ENCODE results near the gene DTL.

DTL gene

DNA sequence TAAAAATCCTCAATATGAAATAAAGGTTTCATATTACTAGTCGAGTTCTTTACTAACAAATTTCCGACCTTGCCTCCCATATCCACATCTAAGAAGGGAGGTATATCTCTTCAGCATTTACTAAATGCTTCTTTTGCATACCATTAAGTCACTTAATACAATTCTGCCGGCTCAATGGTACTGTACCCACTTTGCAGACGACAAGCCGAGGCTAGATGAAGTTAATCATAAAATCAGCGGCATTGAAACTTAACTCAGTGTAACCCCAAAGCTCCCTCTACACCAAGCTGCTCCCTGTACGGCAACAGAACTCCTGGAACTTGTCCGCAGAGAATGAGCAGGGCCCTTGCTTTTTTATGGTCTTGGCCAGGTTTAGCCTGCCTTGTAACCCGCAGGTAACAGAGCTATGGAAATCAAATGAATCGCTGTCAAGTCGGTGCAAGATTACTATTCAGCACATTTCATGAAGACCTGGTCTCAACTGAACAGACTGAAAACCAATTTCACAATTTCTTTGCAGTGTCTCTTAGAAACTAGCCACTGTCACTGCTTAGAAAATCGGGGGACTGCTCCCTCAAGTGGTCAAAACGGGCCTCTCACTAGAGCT, 929 bp upstream of the DTL start:
- no peak for DNase-seq (ENCODE audit: low read depth, low spot score)
- H3K4me3 ChIP-seq (ENCODE audit: low read length): peak overlapping the region; percentile 99

DNA sequence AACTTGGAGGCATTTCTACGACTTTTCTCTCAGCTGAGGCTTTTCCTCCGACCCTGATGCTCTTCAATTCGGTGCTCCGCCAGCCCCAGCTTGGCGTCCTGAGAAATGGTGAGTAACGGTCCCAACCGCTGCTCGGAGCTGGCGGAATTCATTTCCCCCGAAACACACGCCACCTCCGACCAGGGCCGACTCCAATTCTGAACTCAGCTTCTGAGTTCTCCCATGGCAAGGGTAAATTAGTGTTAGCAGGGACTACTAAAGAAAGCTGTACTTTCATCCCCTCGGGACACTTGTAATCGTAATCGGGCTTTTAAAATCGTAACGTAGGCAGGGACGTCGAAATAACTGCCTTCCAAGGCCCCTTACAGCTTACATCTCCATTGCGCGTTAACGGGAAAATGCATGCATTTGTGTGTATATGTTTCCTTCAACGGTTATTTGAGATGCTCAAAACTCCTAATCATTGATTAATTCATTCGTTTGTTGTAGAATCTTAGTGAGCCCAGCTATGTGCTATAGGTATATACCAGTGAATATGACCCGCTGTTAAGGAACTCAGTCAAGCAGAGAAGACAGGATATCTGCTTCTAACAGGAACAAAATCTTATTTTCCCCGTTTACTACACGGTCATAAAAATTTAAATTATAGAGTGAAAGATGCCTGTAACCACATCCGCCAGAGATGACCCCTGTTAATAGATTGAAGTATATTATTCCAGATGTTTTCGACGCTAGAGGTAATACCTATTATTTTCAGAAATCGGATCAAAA, 472 bp downstream of the DTL start:
- DNase-seq (ENCODE audit: low read depth, low spot score): no peak
- peak overlapping the region; percentile 99 for H3K4me3 ChIP-seq (ENCODE audit: low read length)

DNA sequence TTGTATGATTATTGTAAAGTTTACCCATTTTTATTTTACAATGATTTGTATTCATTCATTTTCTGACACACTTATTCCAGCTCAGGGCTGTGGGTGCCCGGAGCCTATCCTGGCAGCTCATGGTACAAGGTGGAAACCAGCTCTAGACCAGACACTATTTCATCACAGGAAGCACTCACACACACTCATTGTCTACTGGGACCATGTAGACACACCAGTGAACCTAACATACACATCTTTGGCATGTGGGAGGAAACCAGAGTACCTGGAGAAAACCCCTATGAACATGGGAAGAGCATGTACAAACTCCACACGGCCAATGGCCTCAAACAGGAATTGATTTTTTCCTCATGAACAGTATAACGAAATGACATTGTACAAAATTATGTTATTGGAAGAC, 2.4 kb downstream of the DTL start:
- DNase-seq (ENCODE audit: low read depth, low spot score): no peak
- no peak overlapping the region for H3K4me3 ChIP-seq (ENCODE audit: low read length)

DNA sequence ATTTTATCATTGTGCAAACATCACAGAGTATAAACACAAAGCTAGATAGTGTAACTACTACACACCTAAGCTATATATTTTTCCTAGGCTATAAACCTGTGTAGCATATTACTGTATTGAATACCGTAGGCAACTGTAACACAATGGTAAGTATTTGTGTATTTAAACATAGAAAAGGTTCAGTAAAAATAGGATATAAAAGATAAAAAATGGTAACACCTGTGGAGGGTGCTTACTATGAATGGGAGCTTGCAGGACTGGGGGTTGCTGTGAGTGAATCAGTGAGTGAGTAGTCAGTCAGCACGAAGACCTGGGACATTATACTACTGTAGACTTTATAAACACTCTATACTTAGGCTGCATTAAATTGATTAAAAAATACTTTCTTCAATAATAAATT, 4.1 kb downstream of the DTL start:
- H3K4me3 ChIP-seq (ENCODE audit: low read length): no peak overlapping the region

DNA sequence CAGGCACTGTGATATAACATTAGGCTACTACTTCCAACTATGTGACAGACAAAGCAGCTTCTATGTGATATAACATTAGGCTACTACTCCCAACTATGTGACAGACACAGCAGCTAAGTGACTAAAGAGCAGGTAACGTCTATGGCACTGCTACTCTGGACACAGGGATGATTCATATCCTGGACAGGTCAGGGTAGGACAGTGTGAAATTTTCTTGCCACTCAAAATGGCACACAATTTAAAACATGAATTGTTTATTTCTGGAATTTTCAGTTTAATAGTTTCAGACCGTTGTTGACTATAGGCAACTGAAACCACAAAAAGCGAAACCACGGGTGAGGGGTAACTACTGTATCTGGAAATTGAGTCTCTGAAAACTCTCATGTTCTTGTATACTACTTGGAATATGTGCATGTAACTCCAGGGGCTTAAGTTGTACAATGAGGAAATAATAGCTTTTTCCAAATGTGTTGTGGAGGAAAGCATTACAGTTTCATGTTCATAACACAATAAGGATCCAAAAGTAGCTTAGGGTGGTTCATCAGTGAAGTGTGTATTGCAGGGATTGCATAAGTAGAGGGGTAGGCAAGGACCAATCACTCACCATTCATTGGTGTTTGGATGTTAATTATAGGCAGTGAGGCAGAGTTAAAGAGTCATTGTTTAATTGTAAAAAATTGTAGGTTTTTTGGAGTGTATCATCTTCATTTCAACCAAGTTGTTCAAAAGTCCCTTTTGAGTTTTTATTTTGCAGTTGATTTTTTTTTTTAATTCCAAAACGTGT, 5.3 kb downstream of the DTL start:
- peak overlapping the region; percentile 20 for H3K4me3 ChIP-seq (ENCODE audit: low read length)
- no peak for DNase-seq (ENCODE audit: low read depth, low spot score)

More for the DNA sequence above, 4.1 kb downstream of the DTL start:
- DNase-seq (ENCODE audit: low read depth, low spot score): no peak

DNA sequence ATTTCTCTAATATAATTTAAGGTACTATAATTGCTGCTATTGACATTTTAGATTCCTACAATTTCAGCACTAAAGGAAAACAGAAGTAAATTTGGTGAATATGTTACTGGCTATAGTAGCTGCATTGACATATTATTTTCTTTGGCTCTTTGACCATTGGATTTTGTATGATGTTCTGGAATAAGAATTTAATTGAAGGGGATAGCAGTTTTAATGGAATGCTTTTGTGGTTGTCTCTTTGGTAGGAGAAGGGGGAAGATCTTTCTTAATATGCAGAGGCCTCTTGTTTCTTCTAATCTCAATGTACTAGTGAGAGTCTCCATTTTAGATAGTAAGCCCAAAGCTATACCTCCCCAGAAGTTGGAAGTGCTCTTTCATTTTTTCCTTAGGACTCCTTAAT, 6.9 kb downstream of the DTL start:
- no peak for DNase-seq (ENCODE audit: low read depth, low spot score)
- H3K4me3 ChIP-seq (ENCODE audit: low read length): no peak overlapping the region

DNA sequence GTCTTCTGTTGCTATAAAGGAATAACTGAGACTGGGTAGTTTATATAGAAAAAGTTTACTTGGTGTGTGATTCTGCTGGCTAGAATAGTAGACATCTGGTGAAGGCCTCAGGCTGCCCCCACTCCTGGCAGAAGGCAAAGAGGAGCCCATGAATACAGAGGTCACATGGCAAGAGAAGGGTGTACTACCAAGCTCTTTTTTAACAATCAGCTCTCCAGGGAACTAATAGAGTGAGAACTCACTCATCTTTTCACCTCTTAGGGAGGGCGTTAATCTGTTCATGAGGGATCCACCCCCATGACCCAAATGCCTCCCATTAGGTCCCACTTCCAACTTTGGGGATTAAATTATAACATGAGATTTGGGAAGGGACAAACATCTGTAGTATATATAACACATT, 9.3 kb downstream of the DTL start:
- DNase-seq (ENCODE audit: low read depth, low spot score): no peak
- no peak overlapping the region for H3K4me3 ChIP-seq (ENCODE audit: low read length)

DNA sequence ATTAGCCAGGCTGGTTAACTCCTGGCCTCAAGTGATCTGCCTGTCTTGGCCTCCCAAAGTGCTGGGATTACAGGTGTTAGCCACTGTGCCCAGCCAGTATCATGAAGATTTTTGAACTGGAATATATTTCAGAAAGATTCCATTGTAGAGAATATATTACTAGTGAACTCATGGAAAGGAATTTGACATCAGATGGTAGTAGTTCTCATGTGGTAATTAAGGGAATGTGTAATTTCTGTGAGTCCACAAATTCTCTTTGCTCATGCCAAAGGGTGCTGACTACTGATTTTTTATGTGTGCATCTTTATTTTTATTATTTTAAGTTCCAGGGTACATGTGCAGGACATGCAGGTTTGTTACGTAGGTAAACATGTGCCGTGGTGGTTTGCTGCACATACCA, 10.4 kb downstream of the DTL start:
- no peak for DNase-seq (ENCODE audit: low read depth, low spot score)
- no peak overlapping the region for H3K4me3 ChIP-seq (ENCODE audit: low read length)

DNA sequence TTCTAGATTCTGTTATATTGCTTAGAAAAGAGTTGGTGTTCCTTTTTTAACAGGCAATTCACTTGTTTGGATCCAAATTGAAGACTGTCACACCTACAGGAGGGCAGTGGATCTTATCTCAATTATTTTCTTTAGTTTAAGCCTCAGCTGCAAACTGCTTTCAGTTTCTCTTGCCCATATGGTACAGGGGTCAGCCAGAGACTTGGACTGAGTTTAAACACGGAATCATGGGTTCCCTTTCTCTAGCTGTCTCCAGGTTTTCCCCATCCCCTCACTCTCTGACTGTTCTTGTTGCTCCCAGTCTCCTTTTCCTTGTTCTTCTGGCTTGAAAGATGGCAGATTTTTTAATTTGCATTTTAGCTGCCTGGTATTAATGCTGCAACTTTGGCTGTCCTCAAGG, 18.4 kb downstream of the DTL start:
- no peak for DNase-seq (ENCODE audit: low read depth, low spot score)

DNA sequence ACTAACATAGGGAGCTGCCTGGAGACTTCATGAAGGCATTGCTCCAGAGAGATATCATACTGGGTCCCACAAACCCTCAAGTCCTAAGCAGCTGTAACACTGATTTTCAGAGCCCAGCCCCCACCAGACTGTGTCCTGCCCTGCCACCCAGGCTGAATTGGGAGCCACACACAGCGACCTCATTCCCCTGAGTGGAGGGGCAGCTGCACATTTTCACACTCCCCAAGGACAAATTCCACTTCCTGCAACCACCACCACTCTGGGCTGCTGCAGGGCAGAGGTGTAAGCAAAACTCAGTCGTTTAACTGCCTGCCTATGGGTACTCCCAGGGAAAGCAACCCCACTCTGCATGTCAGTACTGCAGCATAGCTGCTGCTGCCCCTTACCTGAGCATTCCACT, 19.8 kb downstream of the DTL start:
- no peak for DNase-seq (ENCODE audit: low read depth, low spot score)
- H3K4me3 ChIP-seq (ENCODE audit: low read length): no peak overlapping the region

More for the DNA sequence above, 18.4 kb downstream of the DTL start:
- H3K4me3 ChIP-seq (ENCODE audit: low read length): no peak overlapping the region

DNA sequence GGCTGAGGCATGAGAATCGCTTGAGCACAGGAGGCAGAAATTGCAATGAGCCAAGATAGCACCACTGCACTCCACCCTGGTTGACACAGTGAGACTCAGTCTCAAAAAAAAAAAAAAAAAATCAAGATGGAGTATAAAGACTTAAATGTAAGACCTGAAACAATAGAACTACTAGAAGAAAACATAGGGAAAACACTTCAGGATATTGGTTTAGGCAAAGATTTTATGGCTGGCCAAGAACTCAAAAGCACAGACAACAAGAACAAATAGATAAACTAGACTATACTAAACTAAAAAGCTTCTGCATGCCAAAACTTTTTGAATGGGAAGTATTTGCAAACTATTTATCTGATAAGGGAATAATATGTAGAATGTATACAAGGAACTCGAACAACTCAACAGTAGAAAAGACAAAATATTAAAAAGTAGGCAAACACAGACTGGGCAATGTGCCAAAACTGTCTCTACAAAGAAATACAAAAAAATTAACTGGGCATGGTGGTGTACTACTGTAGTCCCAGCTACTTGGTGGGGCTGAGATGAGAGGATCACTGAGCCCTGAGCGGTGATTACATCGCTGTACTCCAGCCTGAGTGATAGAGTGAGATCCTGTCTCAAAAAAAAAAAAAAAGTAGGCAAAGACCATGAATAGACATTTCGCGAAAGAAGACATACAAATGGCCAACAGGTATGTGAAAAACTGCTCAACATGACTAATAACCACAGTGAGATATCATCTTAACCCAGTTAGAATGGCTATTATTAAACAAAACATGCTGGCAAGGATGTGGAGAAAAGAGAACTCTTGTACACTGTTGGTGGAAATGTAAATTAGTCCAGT, 25.3 kb downstream of the DTL start:
- no peak overlapping the region for H3K4me3 ChIP-seq (ENCODE audit: low read length)

DNA sequence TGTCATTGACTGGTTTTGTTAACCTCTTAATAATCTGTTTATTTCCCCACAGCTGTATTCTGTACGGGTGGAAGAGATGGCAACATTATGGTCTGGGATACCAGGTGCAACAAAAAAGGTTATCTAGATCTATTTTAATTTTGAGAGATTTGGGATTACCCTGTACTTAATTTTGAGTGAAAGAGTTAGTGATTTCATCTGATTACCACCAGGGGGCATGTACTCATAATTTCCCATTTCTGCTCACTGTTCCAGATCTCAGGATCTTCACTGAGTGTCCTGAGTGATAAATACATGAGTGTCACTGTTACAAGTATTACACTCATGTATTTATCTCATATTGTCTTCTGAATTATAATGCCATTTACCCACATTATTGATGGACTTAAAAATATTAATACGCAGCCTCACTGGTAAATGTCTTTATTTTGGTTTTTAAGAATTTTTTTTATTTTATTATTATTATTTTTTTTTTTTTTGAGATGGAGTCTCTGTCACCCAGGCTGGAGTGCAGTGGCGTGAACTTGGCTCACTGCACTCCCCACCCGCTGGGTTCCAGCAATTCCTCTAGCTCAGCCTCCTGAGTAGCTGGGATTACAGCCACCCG, 27.4 kb downstream of the DTL start:
- H3K4me3 ChIP-seq (ENCODE audit: low read length): no peak overlapping the region
- no peak for DNase-seq (ENCODE audit: low read depth, low spot score)

More for the DNA sequence above, 25.3 kb downstream of the DTL start:
- DNase-seq (ENCODE audit: low read depth, low spot score): no peak

DNA sequence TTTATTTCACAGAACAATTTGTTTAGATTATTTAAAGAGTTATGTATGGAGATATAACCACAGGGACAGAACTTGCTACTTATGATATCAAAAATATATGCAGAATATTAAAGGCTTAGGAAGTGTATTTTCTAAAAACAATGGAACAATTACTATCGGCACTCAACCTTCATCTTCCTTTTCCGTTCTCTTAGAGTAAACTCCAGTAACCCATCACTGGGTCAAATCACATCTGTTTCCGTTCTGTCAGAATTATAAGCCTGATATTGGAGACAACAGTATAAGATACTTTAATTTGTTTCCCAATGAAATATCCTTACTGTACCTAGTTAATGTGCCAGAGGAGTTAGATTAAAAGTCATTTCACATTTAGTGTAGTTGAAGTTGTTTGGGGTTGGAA, 32.2 kb downstream of the DTL start:
- no peak for DNase-seq (ENCODE audit: low read depth, low spot score)
- no peak overlapping the region for H3K4me3 ChIP-seq (ENCODE audit: low read length)

DNA sequence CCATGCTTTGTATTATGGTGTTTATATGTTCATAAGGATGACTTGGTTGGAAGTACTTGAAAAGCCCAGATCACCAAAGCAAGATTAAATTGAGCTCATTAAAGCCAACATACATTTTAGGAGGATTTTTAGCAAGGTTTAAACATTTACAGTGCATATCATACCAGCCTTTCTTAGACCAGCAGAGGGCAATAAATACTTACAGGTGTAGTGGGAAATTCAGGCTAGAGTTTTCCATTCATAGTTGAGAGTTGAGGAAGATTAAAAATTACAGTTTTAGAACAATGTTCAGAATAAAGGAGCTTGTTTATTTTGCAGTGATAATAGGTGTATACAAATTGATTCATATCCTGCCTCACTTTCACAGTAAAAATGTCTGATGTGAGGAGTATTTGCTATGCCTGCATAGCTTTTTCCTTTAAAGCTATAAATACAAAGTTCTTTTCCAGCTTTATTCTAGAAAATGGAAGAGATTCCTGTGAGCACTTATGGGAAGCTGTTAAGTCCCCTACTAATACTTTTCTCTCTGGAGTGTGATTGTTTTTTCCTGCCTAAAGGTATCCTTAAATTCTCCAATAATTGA, 35.3 kb downstream of the DTL start:
- DNase-seq (ENCODE audit: low read depth, low spot score): peak; percentile 24
- no peak overlapping the region for H3K4me3 ChIP-seq (ENCODE audit: low read length)

DNA sequence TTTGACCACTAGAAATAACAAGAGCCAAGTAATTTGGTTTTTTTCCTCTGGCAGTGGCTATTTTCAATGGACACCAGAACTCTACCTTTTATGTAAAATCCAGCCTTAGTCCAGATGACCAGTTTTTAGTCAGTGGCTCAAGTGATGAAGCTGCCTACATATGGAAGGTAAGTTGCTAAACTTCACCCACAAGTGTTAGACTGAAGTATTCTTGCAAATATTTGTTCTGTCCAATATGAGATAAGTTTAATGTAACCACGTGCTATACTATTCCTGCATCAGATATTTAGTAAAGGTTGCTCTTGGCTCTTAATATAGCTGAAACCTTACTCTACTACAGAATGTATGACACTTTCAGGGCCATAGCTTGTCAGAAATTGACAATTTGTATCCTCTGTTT, 36.5 kb downstream of the DTL start:
- DNase-seq (ENCODE audit: low read depth, low spot score): no peak
- no peak overlapping the region for H3K4me3 ChIP-seq (ENCODE audit: low read length)

DNA sequence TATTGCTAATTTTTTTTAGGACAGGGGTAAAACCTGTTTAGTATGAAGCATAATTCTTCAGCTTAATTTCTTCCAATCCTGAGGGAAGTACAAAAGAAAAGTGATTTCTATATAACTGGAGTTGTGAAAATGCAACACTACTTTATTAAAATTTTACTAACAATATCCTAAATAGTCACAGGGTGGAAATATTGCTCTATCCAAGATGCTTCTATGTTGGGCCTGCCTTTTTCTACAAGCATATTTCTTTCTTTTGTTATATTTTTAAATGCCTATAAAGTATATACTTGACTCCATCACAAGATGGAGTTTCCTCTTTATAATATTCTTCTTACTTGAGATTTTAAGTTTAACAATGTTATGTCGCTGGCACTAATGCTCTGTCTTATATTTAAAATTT, 37.9 kb downstream of the DTL start:
- DNase-seq (ENCODE audit: low read depth, low spot score): no peak
- no peak overlapping the region for H3K4me3 ChIP-seq (ENCODE audit: low read length)

DNA sequence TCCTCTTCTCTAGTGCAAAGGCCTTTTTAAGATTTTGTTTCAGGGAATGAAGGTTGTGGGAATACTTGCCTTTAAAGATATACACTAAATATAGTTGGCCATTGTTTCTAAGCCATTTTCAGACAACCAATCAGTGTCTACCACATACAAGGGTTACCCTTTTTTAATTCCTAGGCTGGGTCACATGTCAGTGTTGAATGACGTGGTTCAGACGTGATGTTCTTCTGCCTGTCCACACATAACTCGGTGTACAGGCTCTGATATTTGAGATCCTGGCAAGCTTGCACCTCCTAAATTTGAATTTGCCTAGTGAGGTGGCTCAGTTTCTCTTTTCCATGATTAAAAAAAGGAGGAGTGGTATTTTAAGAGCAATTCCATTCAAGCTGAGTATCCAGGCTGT, 38.8 kb downstream of the DTL start:
- DNase-seq (ENCODE audit: low read depth, low spot score): no peak
- no peak overlapping the region for H3K4me3 ChIP-seq (ENCODE audit: low read length)

DNA sequence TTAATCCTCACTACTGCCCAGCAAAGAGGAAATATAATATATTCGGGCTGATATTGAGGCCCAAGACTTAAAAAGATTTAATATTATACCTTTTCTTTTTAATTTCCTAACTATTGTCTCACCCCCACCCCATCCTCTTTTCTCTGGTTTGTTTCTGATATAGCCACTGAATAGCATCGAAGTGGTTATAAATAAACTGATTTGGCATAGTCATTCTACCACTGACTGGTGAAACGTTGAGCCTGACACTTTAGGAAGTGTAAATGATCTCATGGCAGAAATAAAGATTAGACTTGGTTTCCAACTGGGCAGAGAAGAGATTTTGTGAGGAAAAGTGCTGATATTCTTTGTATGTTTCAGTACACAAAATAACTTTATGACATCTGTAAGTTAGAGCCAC, 39.3 kb downstream of the DTL start:
- DNase-seq (ENCODE audit: low read depth, low spot score): no peak
- no peak overlapping the region for H3K4me3 ChIP-seq (ENCODE audit: low read length)

DNA sequence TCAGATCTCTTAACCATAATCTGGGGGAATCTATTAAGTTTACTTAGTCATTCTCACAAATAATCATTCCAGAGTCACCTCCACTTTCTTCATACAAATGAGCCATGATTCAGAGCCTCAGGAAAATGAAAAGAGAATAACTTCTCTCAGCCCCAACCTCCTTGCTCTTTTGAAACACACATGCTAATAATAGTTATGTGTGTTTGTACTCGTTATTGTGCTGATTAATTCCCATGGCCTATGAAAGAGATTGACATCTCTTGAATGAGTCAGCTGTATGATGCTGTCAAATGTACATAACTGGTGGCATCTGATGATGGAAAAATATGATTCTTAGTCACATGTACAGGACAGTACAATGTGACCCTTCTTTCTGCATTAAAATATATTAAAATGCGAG, 41.5 kb downstream of the DTL start:
- DNase-seq (ENCODE audit: low read depth, low spot score): no peak

More for the DNA sequence above, 41.5 kb downstream of the DTL start:
- no peak overlapping the region for H3K4me3 ChIP-seq (ENCODE audit: low read length)
